Activated CD8-positive, alpha-beta memory T cell treated with anti-CD3 and anti-CD28 coated beads for 4 hours (primary cell): Measurements from ENCODE around the gene MYO1C.
"Not testable (repeated sequence)": the region's sequence is repeated elsewhere in the genome, so short reads cannot be mapped to it uniquely, and the experiment has no call there.

Experiments used
- DNase-seq, 2 donors: peaks; one replicate each; pipeline ENCODE4 v3.0.0-alpha.2; 2020; ENCODE audit warnings: low read depth in 2 of 2

MYO1C gene

GRCh38 chr17:1434150-1434549 is 58.3 kb downstream of the MYO1C start:
- DNase-seq = no peak

GRCh38 chr17:1431631-1432104 is 60.8 kb downstream of the MYO1C start:
- no peak for DNase-seq

GRCh38 chr17:1423456-1424135 is 68.9 kb downstream of the MYO1C start:
- no peak for DNase-seq

- DNase-seq = no peak
These were observed 69.6 kb downstream of the MYO1C start for GRCh38 chr17:1422885-1423284.

GRCh38 chr17:1421470-1421869 is 71.0 kb downstream of the MYO1C start:
- no peak for DNase-seq

GRCh38 chr17:1420981-1421380 is 71.5 kb downstream of the MYO1C start:
- DNase-seq = no peak

- DNase-seq = no peak
These were observed 72.3 kb downstream of the MYO1C start for GRCh38 chr17:1420163-1420562.

- DNase-seq = not testable (repeated sequence)
These were observed 74.0 kb downstream of the MYO1C start for GRCh38 chr17:1418476-1418875.

GRCh38 chr17:1416414-1416813 is 76.1 kb downstream of the MYO1C start:
- DNase-seq = no peak

GRCh38 chr17:1414634-1415033 is 77.9 kb downstream of the MYO1C start:
- no peak for DNase-seq
